ENCODE measurements around the gene SPAG16.

DNA sequence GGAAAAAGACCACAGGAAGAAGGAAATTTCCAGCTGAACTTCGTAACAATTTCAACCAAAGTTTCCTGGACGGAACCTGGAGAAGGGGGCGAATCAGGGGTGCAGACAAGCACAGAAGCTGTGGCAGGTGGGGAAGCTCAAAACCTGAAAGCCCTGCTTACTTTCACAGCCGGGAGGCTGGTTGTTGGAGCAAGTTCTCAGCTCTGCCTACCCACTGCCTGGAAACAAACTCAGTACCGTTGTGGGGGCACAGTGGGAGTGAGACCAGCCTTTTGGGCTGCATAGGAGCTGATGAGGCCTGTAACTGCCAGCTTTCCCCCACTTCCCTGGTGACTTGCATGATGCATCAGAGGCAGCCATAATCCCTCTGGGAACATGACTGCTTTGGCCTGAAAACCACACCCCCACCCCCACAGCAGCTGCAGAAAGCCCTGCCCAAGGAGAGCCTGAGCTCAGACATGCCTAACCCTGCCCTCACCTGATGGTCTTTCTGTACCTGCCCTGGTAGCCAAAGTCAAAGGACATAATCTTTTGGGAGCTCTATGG, 919.6 kb downstream of the SPAG16 start:
- TF ChIP-seq, protein P1, sequence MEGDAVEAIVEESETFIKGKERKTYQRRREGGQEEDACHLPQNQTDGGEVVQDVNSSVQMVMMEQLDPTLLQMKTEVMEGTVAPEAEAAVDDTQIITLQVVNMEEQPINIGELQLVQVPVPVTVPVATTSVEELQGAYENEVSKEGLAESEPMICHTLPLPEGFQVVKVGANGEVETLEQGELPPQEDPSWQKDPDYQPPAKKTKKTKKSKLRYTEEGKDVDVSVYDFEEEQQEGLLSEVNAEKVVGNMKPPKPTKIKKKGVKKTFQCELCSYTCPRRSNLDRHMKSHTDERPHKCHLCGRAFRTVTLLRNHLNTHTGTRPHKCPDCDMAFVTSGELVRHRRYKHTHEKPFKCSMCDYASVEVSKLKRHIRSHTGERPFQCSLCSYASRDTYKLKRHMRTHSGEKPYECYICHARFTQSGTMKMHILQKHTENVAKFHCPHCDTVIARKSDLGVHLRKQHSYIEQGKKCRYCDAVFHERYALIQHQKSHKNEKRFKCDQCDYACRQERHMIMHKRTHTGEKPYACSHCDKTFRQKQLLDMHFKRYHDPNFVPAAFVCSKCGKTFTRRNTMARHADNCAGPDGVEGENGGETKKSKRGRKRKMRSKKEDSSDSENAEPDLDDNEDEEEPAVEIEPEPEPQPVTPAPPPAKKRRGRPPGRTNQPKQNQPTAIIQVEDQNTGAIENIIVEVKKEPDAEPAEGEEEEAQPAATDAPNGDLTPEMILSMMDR (IDR thresholded peaks at IDR 0.05 in 4 of 5, conservative IDR thresholded peaks at IDR 0.05 in 1 of 5): no peak
- TF ChIP-seq POLR2A (IDR thresholded peaks at IDR 0.05): no peak
